Measurements from ENCODE around the gene PRUNE2.

PRUNE2 gene

DNA sequence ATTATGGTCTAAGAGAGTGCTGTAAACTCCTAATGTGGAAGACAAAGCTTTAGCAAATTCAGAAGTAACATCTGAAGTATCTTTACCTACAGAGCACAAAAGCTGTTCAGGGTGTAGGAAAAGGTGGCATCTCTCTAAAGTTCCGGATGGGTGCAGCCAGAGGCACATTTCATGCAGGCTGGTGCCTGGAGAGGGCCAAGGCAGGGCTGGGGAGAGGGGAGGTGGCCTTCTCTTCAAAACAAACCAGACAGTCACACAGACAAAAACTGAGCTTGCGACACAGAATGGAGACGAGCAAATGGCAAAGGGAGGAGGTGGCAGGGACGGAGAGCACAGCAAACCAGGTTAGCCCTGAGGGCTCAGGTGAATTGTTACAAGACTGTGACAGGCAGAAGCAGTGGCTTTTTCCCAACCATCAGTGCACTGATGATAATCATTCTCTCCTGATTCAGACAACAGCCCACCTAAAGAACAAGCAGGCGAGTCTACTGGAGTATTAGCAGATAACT, 263.2 kb downstream of the PRUNE2 start:
- Histone ChIP-seq H3K4me2 (ENCODE audit: low read length) (no peak overlapping the region), H3K27ac (ENCODE audit: low read depth, low read length) (no peak overlapping the region), H3K4me3 (ENCODE audit: low read length) (no peak overlapping the region), H3K79me2 (ENCODE audit: control insufficient read depth, low read length) (no peaks in the 10 kb centered on the region), H3K9me3 (ENCODE audit: control insufficient read depth, insufficient read depth, low read length) (no peaks in the 10 kb centered on the region), H4K20me1 (ENCODE audit: control insufficient read depth, insufficient read depth, low read depth, low read length) (no peaks in the 10 kb centered on the region), H3F3A (ENCODE audit: control insufficient read depth, insufficient read depth) (no peaks in the 10 kb centered on the region), H3K4me1 (ENCODE audit: control insufficient read depth, low read length) (peaks cover 28% of the 10 kb centered on the region), H3K27me3 (ENCODE audit: control insufficient read depth, low read length) (no peaks in the 10 kb centered on the region), H3K36me3 (ENCODE audit: control insufficient read depth, low read length) (no peaks in the 10 kb centered on the region), H3K9me2 (replicated peaks; ENCODE audit: control insufficient read depth, low read length) (no peaks in the 10 kb centered on the region)
- TF ChIP-seq EZH2phosphoT487 (IDR thresholded peaks at IDR 0.05; ENCODE audit: borderline replicate concordance, low read length), result no peak
- TF ChIP-seq, protein P1, sequence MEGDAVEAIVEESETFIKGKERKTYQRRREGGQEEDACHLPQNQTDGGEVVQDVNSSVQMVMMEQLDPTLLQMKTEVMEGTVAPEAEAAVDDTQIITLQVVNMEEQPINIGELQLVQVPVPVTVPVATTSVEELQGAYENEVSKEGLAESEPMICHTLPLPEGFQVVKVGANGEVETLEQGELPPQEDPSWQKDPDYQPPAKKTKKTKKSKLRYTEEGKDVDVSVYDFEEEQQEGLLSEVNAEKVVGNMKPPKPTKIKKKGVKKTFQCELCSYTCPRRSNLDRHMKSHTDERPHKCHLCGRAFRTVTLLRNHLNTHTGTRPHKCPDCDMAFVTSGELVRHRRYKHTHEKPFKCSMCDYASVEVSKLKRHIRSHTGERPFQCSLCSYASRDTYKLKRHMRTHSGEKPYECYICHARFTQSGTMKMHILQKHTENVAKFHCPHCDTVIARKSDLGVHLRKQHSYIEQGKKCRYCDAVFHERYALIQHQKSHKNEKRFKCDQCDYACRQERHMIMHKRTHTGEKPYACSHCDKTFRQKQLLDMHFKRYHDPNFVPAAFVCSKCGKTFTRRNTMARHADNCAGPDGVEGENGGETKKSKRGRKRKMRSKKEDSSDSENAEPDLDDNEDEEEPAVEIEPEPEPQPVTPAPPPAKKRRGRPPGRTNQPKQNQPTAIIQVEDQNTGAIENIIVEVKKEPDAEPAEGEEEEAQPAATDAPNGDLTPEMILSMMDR (IDR thresholded peaks at IDR 0.05; ENCODE audit: low read depth, low read length, poor library complexity, severe bottlenecking), result no peak

DNA sequence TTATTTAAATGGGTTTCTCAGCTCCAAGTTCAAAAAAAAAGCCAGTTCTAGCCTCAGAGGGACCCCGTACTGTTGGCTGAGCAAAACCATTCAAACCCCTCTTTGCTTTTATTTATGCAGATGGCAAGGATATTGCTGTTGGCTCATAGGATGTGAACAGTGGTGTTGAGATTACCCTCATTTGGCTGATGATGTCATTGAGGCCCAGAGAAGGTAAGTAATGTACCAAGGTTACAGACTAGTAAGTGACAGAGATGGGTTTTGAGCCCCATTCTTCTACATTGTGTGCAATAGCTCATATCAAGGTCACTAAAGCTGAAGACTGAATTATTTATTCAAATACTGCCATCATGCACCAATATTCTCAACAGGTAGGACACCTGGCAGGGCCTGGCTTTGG, 263.8 kb downstream of the PRUNE2 start:
- Histone ChIP-seq H3K36me3 (ENCODE audit: control insufficient read depth, low read length) (no peaks in the 10 kb centered on the region), H3K4me1 (ENCODE audit: control insufficient read depth, low read length) (peaks cover 35% of the 10 kb centered on the region), H3K9me2 (replicated peaks; ENCODE audit: control insufficient read depth, low read length) (no peaks in the 10 kb centered on the region), H3K4me3 (ENCODE audit: low read length) (no peak overlapping the region), H3K27ac (ENCODE audit: low read depth, low read length) (no peak overlapping the region), H3K27me3 (ENCODE audit: control insufficient read depth, low read length) (no peaks in the 10 kb centered on the region), H4K20me1 (ENCODE audit: control insufficient read depth, insufficient read depth, low read depth, low read length) (no peaks in the 10 kb centered on the region), H3F3A (ENCODE audit: control insufficient read depth, insufficient read depth) (no peaks in the 10 kb centered on the region), H3K4me2 (ENCODE audit: low read length) (no peak overlapping the region), H3K9me3 (ENCODE audit: control insufficient read depth, insufficient read depth, low read length) (no peaks in the 10 kb centered on the region), H3K79me2 (ENCODE audit: control insufficient read depth, low read length) (no peaks in the 10 kb centered on the region)
- no peak for TF ChIP-seq EZH2phosphoT487 (IDR thresholded peaks at IDR 0.05; ENCODE audit: borderline replicate concordance, low read length)
- TF ChIP-seq, protein P1 (IDR thresholded peaks at IDR 0.05; ENCODE audit: low read depth, low read length, poor library complexity, severe bottlenecking), result no peak

DNA sequence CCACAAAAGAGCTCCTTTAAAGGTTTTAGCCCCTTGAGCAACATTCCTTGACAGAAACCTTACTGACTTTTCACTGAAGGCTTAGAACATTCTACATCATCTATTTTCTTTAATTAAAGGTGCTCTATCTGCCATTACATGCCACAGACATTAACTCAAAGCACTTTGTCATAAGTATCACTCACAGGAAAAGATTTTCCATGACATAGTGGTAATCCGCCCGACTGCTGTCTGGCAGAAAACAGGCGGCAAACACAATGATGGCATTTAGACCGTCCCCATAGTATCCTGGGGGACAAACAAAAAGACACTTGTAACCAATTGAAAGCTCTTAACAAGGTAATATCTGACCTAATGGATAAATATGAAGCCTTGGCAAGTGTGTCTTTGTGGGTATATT, 267.9 kb downstream of the PRUNE2 start:
- Histone ChIP-seq H3K27me3 (ENCODE audit: control insufficient read depth, low read length) (no peaks in the 10 kb centered on the region), H3K79me2 (ENCODE audit: control insufficient read depth, low read length) (no peaks in the 10 kb centered on the region), H3K9me2 (replicated peaks; ENCODE audit: control insufficient read depth, low read length) (no peaks in the 10 kb centered on the region), H3K9me3 (ENCODE audit: control insufficient read depth, insufficient read depth, low read length) (no peaks in the 10 kb centered on the region), H3K27ac (ENCODE audit: low read depth, low read length) (no peak overlapping the region), H3K36me3 (ENCODE audit: control insufficient read depth, low read length) (no peaks in the 10 kb centered on the region), H3K4me2 (ENCODE audit: low read length) (peak overlapping the region; percentile 8; the same call in 1 of the 2 replicates), H3F3A (ENCODE audit: control insufficient read depth, insufficient read depth) (no peaks in the 10 kb centered on the region), H3K4me3 (ENCODE audit: low read length) (no peak overlapping the region), H4K20me1 (ENCODE audit: control insufficient read depth, insufficient read depth, low read depth, low read length) (no peaks in the 10 kb centered on the region), H3K4me1 (ENCODE audit: control insufficient read depth, low read length) (peaks cover 43% of the 10 kb centered on the region)
- TF ChIP-seq, protein P1 (IDR thresholded peaks at IDR 0.05; ENCODE audit: low read depth, low read length, poor library complexity, severe bottlenecking), result no peak
- no peak for TF ChIP-seq EZH2phosphoT487 (IDR thresholded peaks at IDR 0.05; ENCODE audit: borderline replicate concordance, low read length)
